ENCODE measurements around the gene KLHDC9. TPM values are rescaled to one million over a fixed set of nuclear protein-coding genes. Genes with fewer than 3 reads are reported as not detected.

The KLHDC9 gene
- total RNA-seq, 3 donors from 2014 or later = 5.8 to 9.8 (median 8.5) TPM

- intact Hi-C loops (cut with DNase I; ENCODE audit: low total_unique reads) = no loop called here
- DNase-seq (ENCODE audit: low spot score in 2 of 2) = no peak
Observed at GRCh38 chr1:161077426-161077825, 20.7 kb upstream of the KLHDC9 start.

GRCh38 chr1:161079436-161080110 is 18.6 kb upstream of the KLHDC9 start:
- Histone ChIP-seq H3K27me3 (no peaks in the 10 kb centered on the region), H3K36me3 (no peaks in the 10 kb centered on the region), H3K4me3 (no peak overlapping the region), H3K27ac (peak overlapping the region; percentile 92 to 98), H3K4me1 (peaks cover 0 to 15% of the 10 kb centered on the region in 2 donors), H3K9me3 (no peaks in the 10 kb centered on the region)
- no peak for DNase-seq (ENCODE audit: low spot score in 2 of 2)
- TF ChIP-seq POLR2AphosphoS5 (IDR thresholded peaks at IDR 0.05) = no peak
- intact Hi-C loops (cut with DNase I; ENCODE audit: low total_unique reads) = no loop called here

More at GRCh38 chr1:161077426-161077825, 20.7 kb upstream of the KLHDC9 start:
- Histone ChIP-seq H3K9me3 (no peaks in the 10 kb centered on the region), H3K4me3 (no peak overlapping the region), H3K4me1 (peaks cover 0 to 9% of the 10 kb centered on the region in 2 donors), H3K36me3 (no peaks in the 10 kb centered on the region), H3K27ac (no peak overlapping the region), H3K27me3 (no peaks in the 10 kb centered on the region)
- no peak for TF ChIP-seq CTCF (IDR thresholded peaks at IDR 0.05)
- TF ChIP-seq POLR2AphosphoS5 (IDR thresholded peaks at IDR 0.05) = no peak
- TF ChIP-seq POLR2A (IDR thresholded peaks at IDR 0.05) = no peak

- Histone ChIP-seq H3K27me3 (no peaks in the 10 kb centered on the region), H3K9me3 (no peaks in the 10 kb centered on the region), H3K36me3 (no peaks in the 10 kb centered on the region), H3K4me1 (peaks cover 0 to 15% of the 10 kb centered on the region in 2 donors), H3K27ac (peak overlapping the region; percentile 92 to 98), H3K4me3 (no peak overlapping the region)
- intact Hi-C loops (cut with DNase I; ENCODE audit: low total_unique reads) = no loop called here
- no peak for DNase-seq (ENCODE audit: low spot score in 2 of 2)
- TF ChIP-seq POLR2A (IDR thresholded peaks at IDR 0.05) (no peak), POLR2AphosphoS5 (IDR thresholded peaks at IDR 0.05) (no peak), CTCF (IDR thresholded peaks at IDR 0.05) (no peak)
Observed at GRCh38 chr1:161080441-161081405, 17.4 kb upstream of the KLHDC9 start.

- Histone ChIP-seq H3K36me3 (no peaks in the 10 kb centered on the region), H3K9me3 (no peaks in the 10 kb centered on the region), H3K27me3 (no peaks in the 10 kb centered on the region), H3K4me1 (peaks cover 0 to 15% of the 10 kb centered on the region in 2 donors), H3K4me3 (no peak overlapping the region), H3K27ac (peak overlapping the region; percentile 92 to 98)
- intact Hi-C loops (cut with DNase I; ENCODE audit: low total_unique reads) = no loop called here
- TF ChIP-seq POLR2AphosphoS5 (IDR thresholded peaks at IDR 0.05) = no peak
- TF ChIP-seq CTCF (IDR thresholded peaks at IDR 0.05) = no peak
- no peak for TF ChIP-seq POLR2A (IDR thresholded peaks at IDR 0.05)
- no peak for DNase-seq (ENCODE audit: low spot score in 2 of 2)
Observed at GRCh38 chr1:161081519-161081918, 16.6 kb upstream of the KLHDC9 start.

- no peak for DNase-seq (ENCODE audit: low spot score in 2 of 2)
- intact Hi-C loops (cut with DNase I; ENCODE audit: low total_unique reads) = no loop called here
- Histone ChIP-seq H3K27ac (peak overlapping the region; percentile 92 to 98), H3K27me3 (no peaks in the 10 kb centered on the region), H3K9me3 (no peaks in the 10 kb centered on the region), H3K36me3 (no peaks in the 10 kb centered on the region), H3K4me1 (peaks cover 0 to 15% of the 10 kb centered on the region in 2 donors), H3K4me3 (peak overlapping the region in 1 of 3 donors; percentile 44)
- TF ChIP-seq POLR2A (IDR thresholded peaks at IDR 0.05) = no peak
- TF ChIP-seq CTCF (IDR thresholded peaks at IDR 0.05) = no peak
Observed at GRCh38 chr1:161082483-161082882, 15.7 kb upstream of the KLHDC9 start.
